ENCODE results near the gene INPP5A. TPM values are rescaled to one million over a fixed set of nuclear protein-coding genes. Genes with fewer than 3 reads are reported as not detected.

Gene INPP5A
- total and polyA plus RNA-seq, 2 donors (not counting 1 experiment from before 2014, with no cell fraction given) = 9.3 to 87.8 TPM

DNA sequence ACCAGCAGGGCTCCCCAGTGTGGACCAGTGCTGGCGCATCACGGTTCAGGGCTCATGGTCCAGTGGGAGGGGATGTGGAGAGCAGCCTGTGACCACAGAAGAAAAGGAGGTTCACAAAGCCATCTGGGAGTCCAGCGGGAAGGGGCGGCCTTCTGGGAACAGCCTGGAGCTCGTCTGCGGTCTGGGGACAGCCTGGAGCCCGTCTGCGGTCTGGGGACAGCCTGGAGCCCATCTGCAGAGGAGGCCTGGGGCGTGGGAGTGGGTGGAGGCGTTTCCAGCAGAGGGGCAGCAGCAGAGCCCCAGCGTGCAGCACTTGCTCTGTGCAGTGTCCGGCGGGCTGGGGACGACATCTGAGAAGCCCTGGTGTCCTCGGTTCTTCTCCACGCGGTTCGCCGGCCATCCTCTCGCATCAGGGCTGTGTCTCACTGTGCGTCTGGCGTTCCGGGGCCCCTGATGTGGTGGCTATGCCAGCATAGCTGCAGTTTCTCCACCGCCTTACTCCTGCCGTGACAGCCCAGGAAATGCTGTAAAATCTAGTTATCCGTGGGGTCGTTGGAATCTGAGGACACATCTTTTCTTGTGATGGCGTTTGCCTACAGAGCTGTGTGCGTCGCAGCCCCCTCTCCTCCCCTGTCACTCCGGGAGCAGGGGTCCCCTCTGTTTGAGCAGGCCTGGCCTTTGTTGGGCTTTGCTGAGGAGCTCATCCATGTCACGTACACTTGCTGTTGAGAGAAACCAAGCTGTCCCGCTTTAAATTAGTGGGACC is 104.6 kb downstream of the INPP5A start:
- DNase-seq (no peak), ATAC-seq (ENCODE audit: low read depth) (no peak)
- Histone ChIP-seq H3K4me1 (ENCODE audit: control insufficient read depth in 2 of 2, insufficient read depth in 2 of 2, low read length in 2 of 2) (peaks cover 7 to 16% of the 10 kb centered on the region in 2 donors), H4K20me1 (ENCODE audit: control insufficient read depth, insufficient read depth, low read length, poor library complexity, severe bottlenecking) (peaks cover 94% of the 10 kb centered on the region), H3K79me2 (ENCODE audit: control insufficient read depth, insufficient read depth, low read length) (peaks cover 90% of the 10 kb centered on the region), H2AFZ (ENCODE audit: insufficient read depth, low read depth, low read length, poor library complexity, severe bottlenecking) (no peak overlapping the region), H3K4me3 (ENCODE audit: control extremely low read depth in 1 of 5, extremely low read depth in 1 of 5, insufficient read depth in 1 of 5, low read depth in 2 of 5, low read length in 4 of 5) (no peak overlapping the region), H3K9ac (ENCODE audit: low read length) (no peak overlapping the region), H3K9me3 (ENCODE audit: control extremely low read depth in 1 of 3, control insufficient read depth in 2 of 3, insufficient read depth in 1 of 3, low read length in 2 of 3) (peaks cover 0 to 7% (median 0%) of the 10 kb centered on the region in 3 donors), H3K27ac (ENCODE audit: low read length in 2 of 2) (no peak overlapping the region), H3K4me2 (replicated peaks; ENCODE audit: low read depth, low read length, poor library complexity, severe bottlenecking) (no peak overlapping the region), H3K27me3 (replicated peaks in 1 of 4; ENCODE audit: control extremely low read depth in 1 of 4, control insufficient read depth in 3 of 4, insufficient read depth in 4 of 4, low read length in 3 of 4) (no peaks in the 10 kb centered on the region), H3K36me3 (replicated peaks in 1 of 2; ENCODE audit: control extremely low read depth in 1 of 2, control insufficient read depth in 1 of 2, extremely low read depth in 1 of 2, insufficient read depth in 2 of 2, low read length in 1 of 2) (peaks cover 0 to 6% of the 10 kb centered on the region in 2 experiments)
- WGBS (ENCODE audit: insufficient coverage) = 98% methylated on average over 32 of the region's 33 CpGs
- intact Hi-C loops (cut with micrococcal nuclease) = no loop called here
- POLR2A ChIA-PET = no interaction called here
- CTCF ChIA-PET = interaction anchor here (0.7 to 1.7 kb wide), 4 partner anchors 8 to 183 kb away, joined by 3 to 4 read pairs (median 3); no protein-coding TSS in a partner anchor
- TF ChIP-seq, protein P1, sequence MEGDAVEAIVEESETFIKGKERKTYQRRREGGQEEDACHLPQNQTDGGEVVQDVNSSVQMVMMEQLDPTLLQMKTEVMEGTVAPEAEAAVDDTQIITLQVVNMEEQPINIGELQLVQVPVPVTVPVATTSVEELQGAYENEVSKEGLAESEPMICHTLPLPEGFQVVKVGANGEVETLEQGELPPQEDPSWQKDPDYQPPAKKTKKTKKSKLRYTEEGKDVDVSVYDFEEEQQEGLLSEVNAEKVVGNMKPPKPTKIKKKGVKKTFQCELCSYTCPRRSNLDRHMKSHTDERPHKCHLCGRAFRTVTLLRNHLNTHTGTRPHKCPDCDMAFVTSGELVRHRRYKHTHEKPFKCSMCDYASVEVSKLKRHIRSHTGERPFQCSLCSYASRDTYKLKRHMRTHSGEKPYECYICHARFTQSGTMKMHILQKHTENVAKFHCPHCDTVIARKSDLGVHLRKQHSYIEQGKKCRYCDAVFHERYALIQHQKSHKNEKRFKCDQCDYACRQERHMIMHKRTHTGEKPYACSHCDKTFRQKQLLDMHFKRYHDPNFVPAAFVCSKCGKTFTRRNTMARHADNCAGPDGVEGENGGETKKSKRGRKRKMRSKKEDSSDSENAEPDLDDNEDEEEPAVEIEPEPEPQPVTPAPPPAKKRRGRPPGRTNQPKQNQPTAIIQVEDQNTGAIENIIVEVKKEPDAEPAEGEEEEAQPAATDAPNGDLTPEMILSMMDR (IDR thresholded peaks at IDR 0.05) = no peak
- TF ChIP-seq EZH2 (IDR thresholded peaks at IDR 0.05; ENCODE audit: borderline replicate concordance, insufficient read depth, low read depth, low read length, poor library complexity, severe bottlenecking) = no peak
- peaks cover 21% of the 10 kb centered on the region for H3K4me1 Mint-ChIP-seq
- no peak overlapping the region for H3K4me3 Mint-ChIP-seq
- H3K27me3 Mint-ChIP-seq = no peaks in the 10 kb centered on the region
- H3K9me3 Mint-ChIP-seq (ENCODE audit: insufficient read depth) = no peaks in the 10 kb centered on the region
- no peak overlapping the region for H3K27ac Mint-ChIP-seq

DNA sequence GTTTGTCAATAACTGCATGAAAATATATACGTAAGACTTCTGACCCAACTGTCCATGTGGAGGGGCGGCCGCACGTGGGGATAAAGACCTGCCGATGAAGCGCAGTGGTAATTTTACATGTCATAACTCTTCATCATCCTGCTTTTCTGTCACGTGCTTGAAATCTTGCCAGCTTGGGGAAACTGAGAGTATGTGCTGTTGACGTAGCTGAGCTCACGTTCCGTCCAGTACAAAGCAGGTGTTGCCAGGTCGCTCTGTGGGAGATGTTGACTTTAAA is 105.1 kb downstream of the INPP5A start:
- no peak for DNase-seq
- TF ChIP-seq, protein P1 (IDR thresholded peaks at IDR 0.05) = no peak
- no peak for TF ChIP-seq EZH2 (IDR thresholded peaks at IDR 0.05; ENCODE audit: borderline replicate concordance, insufficient read depth, low read depth, low read length, poor library complexity, severe bottlenecking)
- WGBS (ENCODE audit: insufficient coverage) = 94% methylated on average over 6 of the region's 11 CpGs
- no peak for ATAC-seq (ENCODE audit: low read depth)
- ChIA-PET POLR2A (no interaction called here), CTCF (interaction anchor here (0.7 to 1.7 kb wide), 4 partner anchors 9 to 183 kb away, joined by 3 to 4 read pairs (median 3); no protein-coding TSS in a partner anchor)
- H3K27ac ChIP-seq (ENCODE audit: low read length in 2 of 2) = no peak overlapping the region
- no peaks in the 10 kb centered on the region for H3K27me3 Mint-ChIP-seq
- H3K4me1 Mint-ChIP-seq = peaks cover 15% of the 10 kb centered on the region
- H3K4me3 Mint-ChIP-seq = no peak overlapping the region
- peaks cover 94% of the 10 kb centered on the region for H4K20me1 ChIP-seq (ENCODE audit: control insufficient read depth, insufficient read depth, low read length, poor library complexity, severe bottlenecking)
- peaks cover 85% of the 10 kb centered on the region for H3K79me2 ChIP-seq (ENCODE audit: control insufficient read depth, insufficient read depth, low read length)
- intact Hi-C loops (cut with micrococcal nuclease) = no loop called here
- no peak overlapping the region for H2AFZ ChIP-seq (ENCODE audit: insufficient read depth, low read depth, low read length, poor library complexity, severe bottlenecking)
- H3K9me3 Mint-ChIP-seq (ENCODE audit: insufficient read depth) = no peaks in the 10 kb centered on the region
- H3K27me3 ChIP-seq (replicated peaks in 1 of 4; ENCODE audit: control extremely low read depth in 1 of 4, control insufficient read depth in 3 of 4, insufficient read depth in 4 of 4, low read length in 3 of 4) = no peaks in the 10 kb centered on the region
- peaks cover 0 to 6% of the 10 kb centered on the region in 2 experiments for H3K36me3 ChIP-seq (replicated peaks in 1 of 2; ENCODE audit: control extremely low read depth in 1 of 2, control insufficient read depth in 1 of 2, extremely low read depth in 1 of 2, insufficient read depth in 2 of 2, low read length in 1 of 2)
- peaks cover 4 to 13% of the 10 kb centered on the region in 2 donors for H3K4me1 ChIP-seq (ENCODE audit: control insufficient read depth in 2 of 2, insufficient read depth in 2 of 2, low read length in 2 of 2)
- peaks cover 0 to 7% (median 0%) of the 10 kb centered on the region in 3 donors for H3K9me3 ChIP-seq (ENCODE audit: control extremely low read depth in 1 of 3, control insufficient read depth in 2 of 3, insufficient read depth in 1 of 3, low read length in 2 of 3)
- no peak overlapping the region for H3K4me2 ChIP-seq (replicated peaks; ENCODE audit: low read depth, low read length, poor library complexity, severe bottlenecking)
- no peak overlapping the region for H3K4me3 ChIP-seq (ENCODE audit: control extremely low read depth in 1 of 5, extremely low read depth in 1 of 5, insufficient read depth in 1 of 5, low read depth in 2 of 5, low read length in 4 of 5)
- H3K9ac ChIP-seq (ENCODE audit: low read length) = no peak overlapping the region
- H3K27ac Mint-ChIP-seq = no peak overlapping the region
